ENCODE measurements around the gene DARS1.

DARS1 gene

DNA sequence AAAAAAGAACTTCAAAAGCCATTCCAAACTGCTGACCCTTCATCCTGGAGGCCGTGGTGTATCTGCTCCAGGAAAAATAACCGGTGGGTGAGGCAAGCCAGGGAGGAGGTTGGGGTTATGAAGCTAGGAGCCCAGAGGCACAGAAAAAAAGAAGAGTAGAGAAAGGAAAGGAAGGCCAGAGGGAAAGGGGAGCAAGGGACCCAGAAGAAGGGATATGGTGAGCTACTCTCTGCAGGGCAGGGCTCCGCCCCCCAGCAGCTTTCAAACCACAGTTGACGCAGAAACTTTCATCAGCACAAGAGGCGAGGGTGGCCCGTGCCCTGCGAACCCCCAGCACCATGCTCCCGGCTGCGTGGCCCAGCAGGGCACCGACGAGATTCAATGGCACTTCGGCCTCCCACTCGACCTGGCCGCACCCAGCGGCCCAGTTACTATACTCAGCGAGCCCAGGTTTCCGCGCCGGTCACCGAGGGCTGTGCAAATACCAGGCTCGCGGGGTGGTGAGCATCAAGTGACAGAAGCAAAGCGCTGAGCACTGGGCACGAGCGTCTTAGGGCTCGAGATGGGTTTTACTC, 109.8 kb downstream of the DARS1 start:
- DNase-seq = peak; percentile 49

DNA sequence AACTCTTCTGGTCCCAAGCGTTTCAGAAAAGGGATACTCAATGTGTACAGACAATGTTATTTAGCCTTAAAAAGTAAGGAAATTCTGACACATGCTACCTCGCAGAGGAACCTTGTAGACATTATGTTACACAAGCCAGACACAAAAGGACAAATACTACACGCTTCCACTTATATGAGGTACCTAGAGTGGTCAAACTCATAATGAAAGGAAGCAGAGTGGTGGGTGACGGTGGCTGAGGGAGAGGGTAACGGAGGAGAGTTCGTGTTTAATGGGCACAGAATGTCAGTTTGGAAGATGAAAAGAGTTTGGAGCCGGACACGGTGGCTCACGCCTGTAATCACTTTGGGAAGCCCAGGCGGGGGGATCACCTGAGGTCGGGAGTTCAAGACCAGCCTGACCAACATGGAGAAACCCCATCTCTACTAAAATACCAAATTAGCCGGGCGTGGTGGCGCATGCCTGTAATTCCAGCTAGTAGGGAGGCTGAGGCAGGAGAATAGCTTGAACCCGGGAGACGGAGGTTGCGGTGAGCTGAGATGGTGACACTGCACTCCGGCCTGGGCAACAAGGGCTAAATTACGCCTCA, 110.6 kb downstream of the DARS1 start:
- no peak for DNase-seq

DNA sequence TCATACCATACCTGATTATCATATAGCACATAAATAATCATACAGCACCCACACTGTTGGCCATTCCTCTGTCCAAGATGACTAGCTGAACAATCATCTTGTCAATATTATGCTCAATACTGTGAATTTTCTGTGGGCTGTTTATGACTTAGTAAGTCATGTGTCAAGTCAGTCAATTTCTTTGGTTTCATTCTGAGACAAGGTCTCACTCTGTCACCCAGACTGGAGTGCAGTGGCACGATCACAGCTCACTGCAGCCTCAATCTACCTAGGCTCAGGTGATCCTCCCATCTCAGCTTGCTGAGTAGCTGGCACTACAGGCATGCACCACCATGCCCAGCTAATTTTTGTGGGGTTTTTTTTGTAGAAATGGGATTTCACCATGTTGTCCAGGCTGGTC, 114.9 kb downstream of the DARS1 start:
- no peak for DNase-seq

DNA sequence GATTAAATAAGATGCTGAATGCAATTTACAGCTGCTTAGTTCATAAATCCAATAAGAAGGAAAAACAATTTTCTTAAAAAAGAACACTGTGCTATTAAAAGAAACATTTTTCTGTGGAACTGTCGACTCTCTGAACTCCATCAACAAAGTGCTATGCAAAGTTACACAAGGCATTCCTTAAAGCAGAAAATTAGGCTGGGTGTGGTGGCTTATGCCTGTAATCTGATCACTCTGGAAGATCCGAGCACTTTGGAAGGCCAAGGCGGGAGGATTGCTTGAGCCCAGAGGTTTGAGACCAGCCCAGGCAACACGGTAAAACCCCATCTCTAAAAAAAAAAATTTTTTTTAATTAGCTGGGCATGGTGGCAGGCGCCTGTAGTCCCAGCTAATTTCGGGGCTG, 122.2 kb downstream of the DARS1 start:
- DNase-seq = no peak

DNA sequence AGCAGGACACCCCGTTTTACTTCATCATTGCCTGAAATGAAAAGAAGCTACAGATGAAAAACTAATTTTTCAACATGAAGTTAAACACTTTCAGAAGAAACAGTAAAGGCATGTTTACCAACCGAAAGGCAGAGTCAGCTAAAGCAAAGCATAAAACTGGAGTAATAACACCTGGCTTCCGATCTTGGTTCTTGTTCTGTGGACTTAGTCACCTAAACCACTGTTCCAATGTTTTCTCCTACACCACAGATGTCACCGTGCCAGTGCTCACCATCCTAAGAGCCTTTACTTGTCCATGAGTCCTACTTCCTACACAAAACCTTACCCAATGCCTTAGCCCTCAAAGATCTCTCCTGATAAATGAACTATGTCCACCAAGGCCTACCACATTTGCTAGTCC, 122.7 kb downstream of the DARS1 start:
- DNase-seq = no peak
